Endometrial microvascular endothelial cells (primary cell): Measurements from ENCODE around the gene CAPNS2. TPM values are rescaled to one million over a fixed set of nuclear protein-coding genes. Genes with fewer than 3 reads are reported as not detected.
"Not testable (repeated sequence)": the region's sequence is repeated elsewhere in the genome, so short reads cannot be mapped to it uniquely, and the experiment has no call there.

Experiments
- in situ Hi-C: cut with HindIII; loops from 2 replicates; pipeline ENCODE4 v1.10.0; 2017; ENCODE audit warnings: low sequenced_read_pairs, low pct_unique_long_range_greater_than_20kb; ENCODE audit errors: inconsistent ontology term
- total RNA-seq: library from RNA; depleted of rRNA; stranded (reverse); fragments of >200 nt; gene quantifications from one replicate; pipeline ENCODE4 v1.2.3, GENCODE V29; 2015; ENCODE audit errors: inconsistent ontology term

The CAPNS2 gene
- total RNA-seq, 1 donor from 2014 or later = not detected

DNA sequence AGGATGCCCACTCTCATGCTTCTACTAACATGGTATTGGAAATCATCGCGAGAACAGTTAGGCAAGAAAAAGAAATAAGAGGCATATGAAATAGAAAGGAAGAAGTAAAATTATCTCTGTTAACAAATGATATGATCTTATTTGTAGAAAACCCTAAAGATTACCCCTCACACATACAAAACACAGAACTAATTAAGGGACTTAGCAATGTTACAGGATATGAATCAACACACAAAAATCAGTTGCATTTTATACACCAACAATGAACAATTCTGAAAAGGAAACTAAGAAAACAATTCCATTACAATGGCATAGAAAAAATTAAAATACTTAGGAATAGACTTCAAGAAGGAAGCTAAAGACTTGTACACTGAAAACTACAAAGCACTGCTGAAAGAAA, 2.7 kb upstream of the CAPNS2 start:
- in situ Hi-C loops = no loop called here

DNA sequence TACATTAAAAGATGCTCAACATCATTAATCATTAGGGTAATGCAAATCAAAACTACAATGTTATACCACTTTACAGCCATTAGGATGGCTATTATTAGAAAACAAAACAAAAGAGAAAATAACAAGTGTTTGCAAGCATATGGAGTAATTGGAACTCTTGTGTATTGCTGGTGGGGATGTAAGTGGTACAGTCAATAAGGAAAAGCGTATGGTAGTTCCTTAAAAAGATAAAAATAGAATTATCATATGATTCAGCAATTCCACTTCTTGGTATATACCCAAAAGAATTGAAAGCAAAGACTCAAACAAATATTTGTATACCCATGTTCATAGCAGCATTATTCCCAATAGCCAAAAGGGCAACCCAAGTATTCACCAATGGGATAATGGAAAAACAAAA, 1.4 kb upstream of the CAPNS2 start:
- in situ Hi-C loops = no loop called here

DNA sequence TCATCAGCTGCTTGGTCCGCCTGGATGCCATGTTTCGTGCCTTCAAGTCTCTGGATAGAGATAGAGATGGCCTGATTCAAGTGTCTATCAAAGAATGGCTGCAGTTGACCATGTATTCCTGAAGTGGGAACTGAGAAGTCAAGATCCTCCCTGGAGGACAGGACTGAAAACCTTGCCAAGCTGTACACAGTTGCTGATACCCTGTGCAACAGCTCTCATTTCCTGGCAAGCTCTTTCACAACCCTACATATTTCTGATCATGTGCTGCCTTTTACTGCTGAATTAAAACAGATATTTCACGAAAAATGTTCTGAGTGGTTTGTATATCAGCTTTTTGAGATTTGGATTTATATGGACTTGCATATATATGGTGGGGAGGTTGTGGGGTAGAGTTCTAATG, 898 bp downstream of the CAPNS2 start:
- in situ Hi-C loops = no loop called here

DNA sequence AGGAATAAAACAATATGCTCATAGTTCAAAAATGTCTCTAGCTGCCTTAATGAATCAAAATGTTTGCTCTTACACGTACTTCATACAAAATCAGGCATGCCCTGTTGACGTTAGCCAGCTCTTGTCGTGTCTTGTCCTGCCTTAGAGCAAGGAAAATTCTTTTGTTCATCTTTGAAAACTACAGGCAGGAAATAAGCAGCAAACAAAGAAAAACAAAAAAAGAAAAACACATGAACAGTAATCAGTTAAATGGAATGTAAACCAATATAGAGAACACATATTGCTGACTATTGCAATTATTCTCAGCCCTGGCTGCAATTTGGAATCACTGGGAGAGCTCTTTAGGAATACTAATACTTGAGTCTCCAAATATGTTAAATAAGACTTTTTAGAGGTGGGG, 1.7 kb downstream of the CAPNS2 start:
- in situ Hi-C loops = no loop called here

DNA sequence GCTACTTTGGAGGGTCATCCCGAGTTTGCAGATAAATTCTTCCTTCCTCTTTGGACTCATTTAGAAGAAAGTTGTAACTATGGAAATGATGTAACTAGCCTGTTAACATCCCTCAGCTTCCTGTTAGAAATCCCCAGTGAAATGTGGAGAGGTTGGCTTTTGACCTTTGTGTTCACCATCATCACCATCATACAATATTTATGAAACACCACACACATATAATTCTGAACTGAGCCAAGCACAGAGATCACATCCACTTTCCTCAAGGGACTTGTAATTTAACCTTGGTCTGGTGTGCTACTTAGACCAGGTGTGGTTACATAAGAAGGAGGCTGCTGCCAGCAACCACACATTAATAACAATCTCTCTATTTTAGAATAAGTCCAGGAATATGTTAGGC, 2.5 kb downstream of the CAPNS2 start:
- in situ Hi-C loops = no loop called here

DNA sequence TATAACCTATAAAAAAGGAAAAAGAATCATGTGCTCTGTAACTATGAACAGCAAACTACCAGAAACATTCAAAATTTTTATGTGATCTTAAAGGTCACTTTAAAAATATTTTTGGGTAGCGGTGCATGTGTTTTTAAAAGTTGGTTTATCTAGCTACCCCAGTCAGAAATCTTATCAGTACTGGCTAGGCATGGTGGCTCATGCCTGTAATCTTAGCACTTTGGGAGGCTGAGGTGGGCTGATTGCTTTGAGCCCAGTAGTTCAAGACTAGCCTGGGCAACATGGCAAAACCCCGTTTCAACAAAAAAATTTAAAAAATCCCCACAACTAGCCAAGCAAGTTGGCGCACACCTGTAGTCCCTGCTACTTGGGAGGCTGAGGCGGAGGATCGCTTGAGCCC, 3.7 kb downstream of the CAPNS2 start:
- in situ Hi-C loops = no loop called here

DNA sequence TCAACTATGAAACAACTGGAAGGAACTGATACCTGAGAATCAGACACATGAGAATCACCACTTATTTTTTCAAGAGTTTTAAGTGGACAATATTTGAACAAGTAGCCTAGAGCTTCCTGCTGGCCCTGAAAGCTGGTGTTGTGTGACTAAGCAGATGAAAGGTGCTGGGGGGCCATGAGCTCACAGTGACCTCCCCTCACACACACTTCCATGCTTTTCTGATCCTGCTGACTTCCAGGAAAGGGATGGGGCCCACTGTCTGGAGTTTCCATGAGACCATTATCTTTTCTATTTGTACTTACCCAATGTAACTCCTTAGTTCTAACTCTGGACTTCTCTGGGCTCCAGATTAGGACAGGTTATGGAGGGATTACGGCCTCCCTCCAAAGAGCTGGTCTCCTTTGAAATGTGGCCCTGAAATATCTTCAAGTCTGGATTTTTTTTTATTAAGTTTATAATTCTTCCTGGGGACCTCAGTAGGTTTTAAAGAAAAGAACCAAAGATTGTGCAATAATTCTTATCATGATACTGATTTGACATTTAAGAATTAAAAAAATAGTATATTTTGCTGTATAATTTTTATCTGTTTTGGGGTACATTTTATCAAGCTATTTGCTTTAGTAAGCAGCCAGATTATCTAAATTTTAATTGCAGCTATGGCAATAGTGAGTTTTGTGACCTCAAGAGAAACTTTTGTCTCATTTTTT, 4.9 kb downstream of the CAPNS2 start:
- in situ Hi-C loops = no loop called here

DNA sequence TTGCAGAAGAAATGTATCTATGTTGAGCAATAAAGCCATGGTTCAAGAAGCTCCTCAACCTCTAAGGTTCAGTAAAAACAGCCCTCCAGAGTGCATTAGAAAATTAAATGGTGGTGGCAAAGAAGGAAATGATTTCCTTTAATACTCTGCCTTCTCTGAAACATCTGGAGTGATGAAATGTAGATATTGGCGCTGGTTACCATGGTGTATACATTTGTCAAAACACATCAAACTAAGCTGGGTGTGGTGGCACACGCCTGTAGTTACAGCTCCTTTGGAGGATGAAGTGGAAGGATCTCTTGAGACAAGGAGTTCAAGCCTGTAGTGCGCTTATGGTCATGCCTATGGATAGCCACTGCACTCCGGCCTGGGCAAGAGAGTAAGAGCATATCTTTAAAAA, 6.0 kb downstream of the CAPNS2 start:
- in situ Hi-C loops = no loop called here

DNA sequence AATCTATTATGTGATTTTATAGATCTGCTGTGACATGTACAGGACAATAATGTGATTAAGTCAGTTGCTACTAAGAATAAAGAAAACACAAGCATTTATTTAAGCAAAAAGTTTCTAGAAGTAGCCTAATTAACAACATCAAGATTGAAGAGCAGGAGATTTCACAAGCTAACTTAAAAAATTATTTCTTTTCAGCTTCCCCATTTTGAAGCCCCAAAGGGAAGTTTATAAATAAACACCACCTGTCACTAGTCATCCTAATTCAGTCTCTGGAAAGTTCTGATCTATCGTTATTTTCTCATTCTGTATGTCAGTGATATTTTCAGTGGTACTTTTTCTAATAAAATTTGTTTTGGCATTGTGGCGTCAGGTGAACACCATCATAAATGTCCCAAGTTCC, 8.3 kb downstream of the CAPNS2 start:
- in situ Hi-C loops = no loop called here

DNA sequence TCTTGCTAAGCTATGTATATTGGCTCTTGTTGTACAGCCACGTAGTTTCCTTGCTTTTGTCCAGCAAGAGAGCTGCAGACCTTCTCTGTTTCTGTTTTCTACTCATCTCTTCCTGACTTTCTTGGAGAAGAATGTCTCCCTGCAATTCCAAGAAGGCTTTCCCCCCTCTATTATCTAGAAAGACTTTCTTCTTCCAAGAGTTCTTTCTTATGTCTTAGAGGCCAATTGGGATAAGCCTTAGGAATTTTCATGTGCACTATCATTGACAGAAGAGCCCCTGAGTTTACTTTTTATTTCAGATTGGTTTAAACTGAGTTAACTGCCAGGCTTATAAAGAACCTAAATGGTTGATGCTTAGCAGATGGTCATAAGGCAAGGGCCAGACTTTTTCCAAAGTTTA, 9.0 kb downstream of the CAPNS2 start:
- in situ Hi-C loops = no loop called here

DNA sequence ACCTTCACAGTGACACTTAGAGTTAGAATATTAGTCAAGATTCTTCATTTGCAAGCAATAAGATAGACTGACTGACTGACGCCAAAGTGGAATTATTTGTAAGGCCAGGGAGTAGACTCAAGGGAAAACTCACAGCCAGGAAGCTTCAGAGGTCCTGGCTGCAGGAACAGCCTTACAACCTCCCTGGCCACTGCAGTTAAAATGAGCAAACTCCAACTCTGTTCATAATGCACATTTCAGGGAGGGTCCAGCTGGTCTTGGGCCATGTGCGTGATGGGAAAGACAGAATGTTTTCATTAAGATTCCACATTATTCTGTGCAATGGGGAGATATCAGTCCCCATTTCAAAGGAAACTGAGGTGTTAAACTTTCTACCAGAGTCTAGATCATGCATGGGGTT, 9.9 kb downstream of the CAPNS2 start:
- in situ Hi-C loops = no loop called here

DNA sequence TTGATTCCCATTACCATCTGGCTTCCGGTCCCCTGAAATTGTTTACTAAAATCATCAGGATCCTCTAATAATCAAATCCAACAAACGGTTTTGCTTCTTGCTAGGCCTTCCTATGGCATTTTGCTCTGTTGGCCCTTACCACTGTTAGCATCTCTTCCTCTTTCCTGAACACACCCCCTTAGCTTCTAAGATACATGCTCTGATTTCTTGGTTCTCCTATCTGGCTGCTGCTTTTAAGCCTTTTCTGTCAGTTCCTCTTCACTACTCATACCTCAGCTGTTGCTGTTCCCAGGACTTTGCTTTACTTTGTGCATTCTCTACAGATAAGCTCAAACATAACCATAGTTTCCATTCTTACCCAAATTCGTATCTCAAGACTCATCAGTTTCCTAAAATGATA, 11.4 kb downstream of the CAPNS2 start:
- in situ Hi-C loops = no loop called here

DNA sequence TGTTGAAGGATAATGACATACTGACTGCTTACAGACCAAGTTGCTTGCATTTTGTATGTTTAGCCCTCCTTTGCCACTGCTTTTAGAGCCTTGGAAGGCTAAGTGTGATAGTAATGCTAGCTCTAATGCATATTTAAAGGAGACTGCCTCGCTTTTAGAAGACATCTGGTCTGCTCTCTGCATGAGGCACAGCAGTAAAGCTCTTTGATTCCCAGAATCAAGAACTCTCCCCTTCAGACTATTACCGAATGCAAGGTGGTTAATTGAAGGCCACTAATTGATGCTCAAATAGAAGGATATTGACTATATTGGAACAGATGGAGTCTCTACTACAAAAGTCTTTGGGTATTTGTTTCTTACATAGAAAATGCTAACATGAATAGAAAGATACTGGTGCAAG, 19.1 kb downstream of the CAPNS2 start:
- in situ Hi-C loops = no loop called here

DNA sequence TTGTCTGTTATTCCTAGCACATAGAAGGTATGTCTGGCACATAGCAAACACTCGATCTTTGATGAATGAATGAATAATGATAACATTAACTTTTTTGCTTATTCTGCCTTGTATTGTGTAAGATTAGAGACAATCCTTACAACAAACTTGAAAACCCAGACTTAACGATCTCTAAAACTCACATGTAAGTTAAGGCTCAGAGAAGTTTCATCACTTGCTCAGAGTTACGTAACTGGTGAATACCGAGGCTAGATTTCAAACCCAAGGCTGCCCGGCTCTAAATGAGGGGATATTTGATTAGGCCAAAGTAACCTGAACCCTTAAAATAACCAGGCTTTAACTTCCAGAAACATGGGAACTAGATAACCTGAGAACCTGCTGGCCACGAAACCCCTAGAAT, 22.3 kb downstream of the CAPNS2 start:
- in situ Hi-C loops = no loop called here

DNA sequence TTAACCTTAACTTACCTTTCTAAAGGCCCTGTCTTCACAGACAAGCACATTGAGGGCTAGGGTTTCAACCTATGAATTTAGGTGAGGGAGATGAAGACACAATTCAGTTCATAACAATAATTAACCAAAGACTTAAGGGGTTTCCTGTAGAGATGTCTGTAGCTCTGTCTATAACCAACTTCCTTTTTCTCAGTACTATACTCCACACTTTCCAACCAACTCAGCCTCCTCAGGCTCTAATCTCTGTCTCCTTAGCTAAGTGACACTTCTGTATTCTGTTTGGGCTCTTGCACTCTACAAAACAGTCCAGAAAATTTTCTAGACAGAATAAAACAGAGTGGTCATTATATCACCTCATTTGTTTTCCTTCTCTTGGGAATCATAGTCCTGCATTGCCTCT, 25.8 kb downstream of the CAPNS2 start:
- in situ Hi-C loops = no loop called here

DNA sequence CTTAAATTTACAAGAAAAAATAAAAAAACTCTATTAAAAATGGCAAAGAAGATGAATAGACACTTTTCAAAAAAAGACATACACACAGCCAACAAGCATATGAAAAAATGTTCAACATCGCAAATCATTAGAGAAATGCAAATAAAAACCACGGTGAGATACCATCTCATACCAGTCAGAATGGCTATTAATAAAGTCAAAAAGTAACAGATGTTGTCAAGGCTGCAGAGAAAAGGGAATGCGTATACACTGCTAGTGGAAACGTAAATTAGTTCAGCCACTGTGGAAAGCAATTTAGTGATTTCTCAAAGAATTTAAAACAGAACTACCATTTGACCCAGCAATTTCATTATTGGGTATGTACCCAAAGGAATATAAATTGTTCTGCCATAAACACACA, 31.4 kb downstream of the CAPNS2 start:
- in situ Hi-C loops = no loop called here

DNA sequence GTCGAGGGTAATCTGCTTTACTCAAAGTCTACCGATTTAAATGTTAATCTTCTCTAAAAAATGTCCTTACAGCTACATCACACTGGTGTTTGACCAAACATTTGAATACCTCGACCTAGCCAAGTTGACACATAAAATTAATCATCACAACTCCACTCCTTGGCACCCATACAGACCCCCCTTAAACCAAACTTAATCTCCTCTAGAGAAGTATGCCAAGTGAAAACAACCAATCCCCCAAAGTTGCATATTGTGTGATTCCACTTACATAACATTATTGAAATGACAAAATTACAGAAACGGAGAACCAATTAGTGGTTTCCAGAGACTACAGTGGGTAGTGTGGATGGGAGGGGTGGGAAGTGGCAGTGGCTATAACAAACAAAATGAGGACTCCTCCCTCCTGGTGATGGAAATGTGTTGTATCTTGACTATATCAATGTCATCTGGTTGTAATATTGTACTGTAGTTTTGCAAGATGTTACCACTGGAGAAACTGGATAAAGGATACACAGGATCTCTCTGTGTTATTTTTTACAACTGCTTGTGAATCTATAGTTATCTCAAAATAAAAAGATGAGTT, 39.4 kb downstream of the CAPNS2 start:
- in situ Hi-C loops = no loop called here

DNA sequence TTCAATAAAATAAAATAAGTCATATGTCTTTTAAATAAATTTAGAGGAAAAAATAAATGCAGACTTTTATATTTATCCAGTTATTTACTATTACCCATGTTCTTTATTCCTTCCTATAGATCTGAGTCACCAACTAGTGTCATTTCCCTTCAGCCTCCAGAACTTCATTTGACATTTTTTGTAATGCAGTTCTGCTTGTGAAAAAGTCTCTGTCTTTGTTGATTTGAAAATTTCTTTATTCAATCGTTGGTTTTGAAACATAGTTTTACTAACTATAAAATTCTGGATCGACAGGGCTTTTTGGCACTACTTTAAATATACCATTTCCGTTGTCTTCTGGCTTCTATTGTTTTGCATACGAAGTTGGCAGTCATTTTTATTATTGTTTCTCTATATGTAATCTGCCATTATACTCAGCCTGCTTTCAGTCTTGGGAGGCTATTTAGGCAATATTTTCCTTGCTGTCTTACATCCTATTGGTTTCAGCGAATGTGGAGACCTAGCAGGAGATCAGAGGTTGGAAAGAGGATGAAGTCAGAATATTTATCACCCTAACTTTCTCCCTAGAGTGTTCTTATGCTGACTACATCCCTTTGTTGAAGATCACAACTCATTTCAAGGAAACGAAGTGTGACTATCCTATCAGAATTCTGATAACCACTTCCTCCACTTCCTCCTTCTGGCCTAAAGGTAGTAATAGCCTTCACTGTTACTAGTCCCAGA, 47.3 kb downstream of the CAPNS2 start:
- in situ Hi-C loops = no loop called here

DNA sequence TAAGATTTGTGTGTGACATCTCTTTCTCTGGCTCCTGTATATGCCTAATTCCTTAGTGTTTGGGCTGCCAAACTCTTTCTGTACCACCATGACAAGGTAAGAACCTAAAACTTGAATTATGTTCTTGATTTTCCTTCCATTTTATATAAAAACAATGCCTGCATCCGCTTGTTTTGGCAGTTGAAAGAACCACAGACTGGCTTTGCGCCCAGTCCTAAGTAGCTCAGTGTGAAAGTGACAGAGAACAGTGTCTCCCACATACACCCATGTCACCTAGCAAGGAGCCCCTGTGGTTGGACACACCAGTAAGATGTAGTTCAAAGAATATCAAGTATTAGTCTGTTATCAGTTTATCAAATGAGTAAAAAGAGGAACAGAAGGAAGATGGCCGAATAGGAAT, 48.6 kb downstream of the CAPNS2 start:
- in situ Hi-C loops = no loop called here

DNA sequence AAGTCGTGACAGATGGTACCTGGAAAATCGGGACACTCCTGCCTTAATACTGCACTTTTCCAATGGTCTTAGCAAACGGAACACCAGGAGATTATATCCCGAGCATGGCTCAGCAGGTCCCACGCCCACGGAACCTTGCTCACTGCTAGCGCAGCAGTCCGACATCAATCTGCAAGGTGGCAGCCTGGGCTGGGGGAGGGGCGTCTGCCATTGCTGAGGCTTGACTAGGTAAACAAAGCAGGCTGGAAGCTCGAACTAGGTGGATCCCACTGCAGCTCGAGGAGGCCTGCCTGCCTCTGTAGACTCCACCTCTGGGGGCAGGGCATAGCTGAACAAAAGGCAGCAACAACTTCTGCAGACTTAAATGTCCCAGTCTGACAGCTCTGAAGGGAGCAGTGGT, 49.2 kb downstream of the CAPNS2 start:
- in situ Hi-C loops = not testable (repeated sequence)
